HepG2 (cell line): ENCODE measurements around the gene CENPB. TPM values are rescaled to one million over a fixed set of nuclear protein-coding genes. Genes with fewer than 3 reads are reported as not detected.

Experiments
- ARHGAP35 ChIP-seq: sonication (generic); formaldehyde crosslinking; IDR thresholded peaks from 2 replicates; pipeline ENCODE4 v1.9.0; 2022; ENCODE audit warnings: mild to moderate bottlenecking, inconsistent platforms, moderate library complexity, missing genetic modification reagents, borderline replicate concordance
- ATF2 ChIP-seq: sonication (generic); formaldehyde crosslinking; IDR thresholded peaks from 2 replicates; pipeline ENCODE4 v1.4.0; 2020; ENCODE audit warnings: missing genetic modification reagents
- DBP ChIP-seq: sonication (generic); formaldehyde crosslinking; IDR thresholded peaks from 2 replicates; pipeline ENCODE4 v1.4.0; 2020; ENCODE audit warnings: missing genetic modification reagents; ENCODE audit errors: not compliant biosample characterization
- FOXJ3 ChIP-seq: sonication (generic); formaldehyde crosslinking; IDR thresholded peaks from 2 replicates; pipeline ENCODE4 v1.4.0; 2020; ENCODE audit warnings: missing genetic modification reagents, mild to moderate bottlenecking, borderline replicate concordance
- FOXK1 ChIP-seq: sonication (generic); formaldehyde crosslinking; IDR thresholded peaks from 2 replicates; pipeline ENCODE4 v1.4.0; 2020; ENCODE audit warnings: low read depth, missing genetic modification reagents, borderline replicate concordance
- FOXK2 ChIP-seq: fragments of 450-650 bp; IDR thresholded peaks from 2 replicates; pipeline ENCODE4 v1.6.1; 2016
- GFI1 ChIP-seq: sonication (generic); formaldehyde crosslinking; IDR thresholded peaks from 2 replicates; pipeline ENCODE4 v1.5.0; 2020; ENCODE audit warnings: missing genetic modification reagents, mild to moderate bottlenecking, borderline replicate concordance
- HDAC2 ChIP-seq: sonication (generic); formaldehyde crosslinking; IDR thresholded peaks from 2 replicates; pipeline ENCODE4 v1.4.0; 2020; ENCODE audit warnings: missing genetic modification reagents
- HNRNPLL ChIP-seq: fragments of 200-400 bp; formaldehyde crosslinking; IDR thresholded peaks from 2 replicates; pipeline ENCODE4 v1.6.1; 2017; ENCODE audit warnings: mild to moderate bottlenecking, low read depth, low read length; ENCODE audit not compliant: poor library complexity, severe bottlenecking
- ISL2 ChIP-seq: sonication (generic); formaldehyde crosslinking; IDR thresholded peaks from 2 replicates; pipeline ENCODE4 v1.5.0; 2020; ENCODE audit warnings: missing genetic modification reagents
- NFE2L1 ChIP-seq: sonication (generic); formaldehyde crosslinking; IDR thresholded peaks from 2 replicates; pipeline ENCODE4 v1.4.0; 2020; ENCODE audit warnings: missing genetic modification reagents, mild to moderate bottlenecking, borderline replicate concordance
- NRL ChIP-seq: sonication (generic); formaldehyde crosslinking; IDR thresholded peaks from 2 replicates; pipeline ENCODE4 v1.5.0; 2020; ENCODE audit warnings: missing genetic modification reagents, mild to moderate bottlenecking, moderate library complexity, borderline replicate concordance
- PRDM15 ChIP-seq: sonication (generic); formaldehyde crosslinking; IDR thresholded peaks from 2 replicates; pipeline ENCODE4 v1.4.0; 2020; ENCODE audit warnings: missing genetic modification reagents
- SAFB2 ChIP-seq: sonication (generic); formaldehyde crosslinking; IDR thresholded peaks from 2 replicates; pipeline ENCODE4 v1.5.1; 2020; ENCODE audit warnings: missing genetic modification reagents, low read depth, mild to moderate bottlenecking, borderline replicate concordance
- SMAD9 ChIP-seq: sonication (generic); formaldehyde crosslinking; IDR thresholded peaks from 2 replicates; pipeline ENCODE4 v1.5.1; 2020; ENCODE audit warnings: mild to moderate bottlenecking, missing genetic modification reagents
- THAP11 ChIP-seq: IDR thresholded peaks from 2 replicates; pipeline ENCODE4 v1.6.1; 2016; ENCODE audit warnings: missing biosample characterization, missing genetic modification reagents
- ZNF576 ChIP-seq: sonication (generic); formaldehyde crosslinking; IDR thresholded peaks from 2 replicates; pipeline ENCODE4 v1.4.0; 2020; ENCODE audit warnings: mild to moderate bottlenecking, missing genetic modification reagents
- ZNF704 ChIP-seq: sonication (generic); formaldehyde crosslinking; IDR thresholded peaks from 2 replicates; pipeline ENCODE4 v1.8.1; 2023; ENCODE audit warnings: mild to moderate bottlenecking, inconsistent platforms, moderate library complexity, missing genetic modification reagents, borderline replicate concordance
- ZNF766 ChIP-seq: sonication (generic); formaldehyde crosslinking; IDR thresholded peaks from 2 replicates; pipeline ENCODE4 v1.5.0; 2020; ENCODE audit warnings: missing genetic modification reagents, borderline replicate concordance
- ZNF788 ChIP-seq: sonication (generic); formaldehyde crosslinking; IDR thresholded peaks from 2 replicates; pipeline ENCODE4 v1.5.0; 2020; ENCODE audit warnings: mild to moderate bottlenecking, missing genetic modification reagents, borderline replicate concordance
- ZNF883 ChIP-seq: sonication (generic); formaldehyde crosslinking; IDR thresholded peaks from 2 replicates; pipeline ENCODE4 v1.5.1; 2020; ENCODE audit warnings: mild to moderate bottlenecking, missing genetic modification reagents; ENCODE audit errors: not compliant biosample characterization
- polyA plus RNA-seq, 8 experiments: library from polyadenylated mRNA; depleted of rRNA in 3 of 8; stranded (reverse) in 7 of 8; unstranded in 1 of 8; fragments of >200 nt; fragmentation: Illumina TruSeq in 4 of 8; extraction: Trizol in 4 of 8; gene quantifications; 2 replicates each; pipeline versions ENCODE4 v1.2.1 to v1.2.3, GENCODE V29; 2011 to 2016; ENCODE audit warnings: low read depth in 4 of 8, missing spikeins in 1 of 8, mixed read lengths in 1 of 8; ENCODE audit not compliant: insufficient read depth in 1 of 8
- total RNA-seq, 5 experiments: library from RNA; depleted of rRNA; stranded (reverse); fragments of >200 nt; fragmentation: Illumina TruSeq; extraction: Trizol; gene quantifications; 2 replicates each; pipeline ENCODE4 v1.2.3, GENCODE V29; 2016; ENCODE audit warnings: low read depth in 1 of 5

Gene CENPB
- total and polyA plus RNA-seq, 2 of the 13 experiments (the other 11 are each of a cell fraction or from before 2014, with no cell fraction given) = 10.4 to 54.5 TPM

GRCh38 chr20:3749689-3750531 is 36.6 kb downstream of the CENPB start (continued):
- TF ChIP-seq PRDM15 (CRISPR knock-in tag) (no peak), ARHGAP35 (CRISPR knock-in tag) (peak; percentile 52; the same call in 1 of the 2 replicates), FOXK2 (no peak), ZNF766 (peak; percentile 75; the same call in 1 of the 2 replicates), ZNF883 (CRISPR knock-in tag) (peak; percentile 75), ISL2 (no peak), FOXK1 (peak; percentile 14; the same call in 1 of the 2 replicates), NRL (no peak), NFE2L1 (CRISPR knock-in tag) (peak; percentile 18; the same call in 1 of the 2 replicates), ZNF704 (CRISPR knock-in tag) (no peak), THAP11 (peak; percentile 76), ATF2 (peak; percentile 74), DBP (CRISPR knock-in tag) (no peak), HDAC2 (CRISPR knock-in tag) (peak; percentile 64), FOXJ3 (CRISPR knock-in tag) (no peak), SMAD9 (peak; percentile 73; the same call in 1 of the 2 replicates), ZNF788 (CRISPR knock-in tag) (peak; percentile 71; the same call in 1 of the 2 replicates), SAFB2 (CRISPR knock-in tag) (peak; percentile 92), ZNF576 (CRISPR knock-in tag) (no peak), GFI1 (no peak), HNRNPLL (peak; percentile 65)
